Neutrophil (primary cell): ENCODE data around the gene ZNF148.
"Not testable (repeated sequence)": the region's sequence is repeated elsewhere in the genome, so short reads cannot be mapped to it uniquely, and the experiment has no call there.

Experiments
- H3K27ac ChIP-seq: fragments of 200-600 bp; sonication (generic); 2 replicates; pipeline ENCODE4 v1.5.1; 2016; ENCODE audit warnings: mild to moderate bottlenecking, moderate library complexity
- H3K27me3 ChIP-seq: fragments of 200-600 bp; sonication (generic); 2 replicates; pipeline ENCODE4 v1.6.0; 2016; ENCODE audit warnings: mild to moderate bottlenecking
- H3K36me3 ChIP-seq: fragments of 200-600 bp; sonication (generic); 2 replicates; pipeline ENCODE4 v1.5.1; 2017
- H3K4me1 ChIP-seq, 2 experiments: fragments of 200-600 bp in 1 of 2; sonication (generic) in 1 of 2; 1 replicate in 1 of 2; 2 replicates in 1 of 2; pipeline versions ENCODE4 v1.5.1 to v1.6.1; 2013 to 2016; ENCODE audit warnings: low read depth in 1 of 2, low read length in 1 of 2, mild to moderate bottlenecking in 1 of 2, moderate library complexity in 1 of 2; ENCODE audit not compliant: control insufficient read depth in 1 of 2, insufficient read depth in 1 of 2
- H3K4me3 ChIP-seq, 2 experiments: fragments of 200-600 bp in 1 of 2; sonication (generic) in 1 of 2; 1 replicate in 1 of 2; 2 replicates in 1 of 2; pipeline ENCODE4 v1.5.1; 2013 to 2016; ENCODE audit warnings: low read depth in 1 of 2, low read length in 1 of 2, mild to moderate bottlenecking in 1 of 2, moderate library complexity in 1 of 2
- H3K9me3 ChIP-seq: fragments of 200-600 bp; sonication (generic); 2 replicates; pipeline ENCODE4 v1.5.1; 2016
- TF ChIP-seq, protein P1 (sequence below): fragments of 200-600 bp; sonication (generic); IDR thresholded peaks from 2 replicates; pipeline ENCODE4 v1.5.1; 2016; ENCODE audit warnings: antibody characterized with exemption

Gene ZNF148

DNA sequence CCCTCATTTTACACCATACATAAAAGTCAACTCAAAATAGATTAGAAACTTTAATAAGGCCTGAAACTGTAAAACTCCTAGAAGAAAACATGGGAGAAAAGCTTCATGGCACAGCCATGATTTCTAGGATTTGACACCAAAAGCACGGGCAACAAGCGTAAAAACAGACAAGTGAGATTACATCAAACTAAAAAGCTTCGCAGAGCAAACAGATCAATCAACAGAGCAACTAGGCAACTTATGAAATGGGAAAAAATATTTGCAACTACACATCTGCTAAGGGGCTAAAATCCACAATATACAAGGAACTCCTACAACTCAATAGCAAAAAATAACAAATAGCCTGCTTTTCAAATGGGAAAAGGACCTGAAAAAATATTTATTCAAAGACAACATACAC lies 26.1 kb downstream of the ZNF148 start:
- TF ChIP-seq, protein P1, sequence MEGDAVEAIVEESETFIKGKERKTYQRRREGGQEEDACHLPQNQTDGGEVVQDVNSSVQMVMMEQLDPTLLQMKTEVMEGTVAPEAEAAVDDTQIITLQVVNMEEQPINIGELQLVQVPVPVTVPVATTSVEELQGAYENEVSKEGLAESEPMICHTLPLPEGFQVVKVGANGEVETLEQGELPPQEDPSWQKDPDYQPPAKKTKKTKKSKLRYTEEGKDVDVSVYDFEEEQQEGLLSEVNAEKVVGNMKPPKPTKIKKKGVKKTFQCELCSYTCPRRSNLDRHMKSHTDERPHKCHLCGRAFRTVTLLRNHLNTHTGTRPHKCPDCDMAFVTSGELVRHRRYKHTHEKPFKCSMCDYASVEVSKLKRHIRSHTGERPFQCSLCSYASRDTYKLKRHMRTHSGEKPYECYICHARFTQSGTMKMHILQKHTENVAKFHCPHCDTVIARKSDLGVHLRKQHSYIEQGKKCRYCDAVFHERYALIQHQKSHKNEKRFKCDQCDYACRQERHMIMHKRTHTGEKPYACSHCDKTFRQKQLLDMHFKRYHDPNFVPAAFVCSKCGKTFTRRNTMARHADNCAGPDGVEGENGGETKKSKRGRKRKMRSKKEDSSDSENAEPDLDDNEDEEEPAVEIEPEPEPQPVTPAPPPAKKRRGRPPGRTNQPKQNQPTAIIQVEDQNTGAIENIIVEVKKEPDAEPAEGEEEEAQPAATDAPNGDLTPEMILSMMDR = no peak
- Histone ChIP-seq H3K36me3 (no peaks in the 10 kb centered on the region), H3K9me3 (no peaks in the 10 kb centered on the region), H3K27ac (no peak overlapping the region), H3K27me3 (no peaks in the 10 kb centered on the region), H3K4me1 (peaks cover 0 to 3% of the 10 kb centered on the region in 2 experiments), H3K4me3 (no peak overlapping the region)

DNA sequence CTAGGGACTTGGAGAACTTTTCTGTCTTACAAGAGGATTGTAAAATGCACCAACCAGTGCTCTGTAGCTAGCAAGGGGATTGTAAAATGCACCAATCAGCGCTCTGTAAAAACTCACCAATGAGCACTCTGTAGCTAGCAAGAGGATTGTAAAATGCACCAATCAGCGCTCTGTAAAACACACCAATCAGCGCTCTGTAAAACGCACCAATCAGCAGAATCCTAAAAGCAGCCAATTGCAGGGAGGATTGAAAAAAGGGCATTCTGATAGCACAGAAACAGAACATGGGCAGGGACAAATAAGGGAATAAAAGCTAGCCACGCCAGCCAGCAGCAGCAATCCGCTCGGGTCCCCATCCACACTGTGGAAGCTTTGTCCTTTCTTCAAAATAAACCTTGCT lies 31.8 kb downstream of the ZNF148 start:
- H3K36me3 ChIP-seq, H3K27me3 ChIP-seq, H3K4me1 ChIP-seq, H3K27ac ChIP-seq, H3K4me3 ChIP-seq, H3K9me3 ChIP-seq: not testable (repeated sequence)

DNA sequence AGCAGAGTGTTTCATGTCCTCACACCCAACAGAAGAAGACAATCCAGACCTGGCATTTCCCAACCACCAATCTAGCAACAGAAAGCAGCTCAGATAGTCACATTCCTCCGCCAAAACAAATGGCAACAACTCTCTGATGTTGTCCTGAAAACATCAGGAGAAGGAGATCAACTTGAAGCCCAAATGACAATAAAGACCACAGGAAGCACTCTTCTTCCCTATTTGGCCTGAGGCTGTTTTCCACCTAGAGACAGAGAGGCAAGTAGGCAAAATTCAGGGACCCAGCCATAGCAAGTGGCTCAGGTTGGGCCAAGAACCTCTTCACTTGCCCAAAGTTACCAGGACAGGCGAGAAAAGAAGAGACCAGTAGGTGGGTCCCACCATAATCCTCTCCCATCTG lies 35.0 kb downstream of the ZNF148 start:
- Histone ChIP-seq H3K36me3 (no peaks in the 10 kb centered on the region), H3K4me3 (no peak overlapping the region), H3K9me3 (no peaks in the 10 kb centered on the region), H3K27me3 (no peaks in the 10 kb centered on the region), H3K27ac (peak overlapping the region; percentile 32), H3K4me1 (peaks cover 25 to 30% of the 10 kb centered on the region in 2 experiments)
- TF ChIP-seq, protein P1 = no peak

DNA sequence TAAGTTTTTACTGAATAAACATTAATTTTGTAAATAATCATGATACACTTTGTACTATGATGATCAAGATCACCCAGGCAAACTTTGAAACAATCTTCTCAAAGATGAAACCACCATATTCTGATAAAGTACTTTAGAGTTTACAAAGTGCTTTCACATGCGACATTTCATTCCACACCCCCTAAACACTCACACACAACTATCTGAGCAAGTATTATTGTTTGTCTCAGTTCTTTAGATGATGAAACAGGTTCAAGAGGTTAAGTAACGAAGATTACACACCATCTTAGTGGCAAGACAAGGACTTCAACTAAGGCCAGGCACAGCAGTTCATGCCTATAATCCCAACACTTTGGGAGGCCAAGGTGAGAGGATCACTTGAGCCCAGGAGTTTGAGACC lies 37.6 kb downstream of the ZNF148 start:
- H3K27me3 ChIP-seq = no peaks in the 10 kb centered on the region
- no peaks in the 10 kb centered on the region for H3K9me3 ChIP-seq
- peaks cover 39 to 43% of the 10 kb centered on the region in 2 experiments for H3K4me1 ChIP-seq
- no peaks in the 10 kb centered on the region for H3K36me3 ChIP-seq
- TF ChIP-seq, protein P1 = no peak
- peak overlapping the region; percentile 41 for H3K27ac ChIP-seq
- no peak overlapping the region for H3K4me3 ChIP-seq

DNA sequence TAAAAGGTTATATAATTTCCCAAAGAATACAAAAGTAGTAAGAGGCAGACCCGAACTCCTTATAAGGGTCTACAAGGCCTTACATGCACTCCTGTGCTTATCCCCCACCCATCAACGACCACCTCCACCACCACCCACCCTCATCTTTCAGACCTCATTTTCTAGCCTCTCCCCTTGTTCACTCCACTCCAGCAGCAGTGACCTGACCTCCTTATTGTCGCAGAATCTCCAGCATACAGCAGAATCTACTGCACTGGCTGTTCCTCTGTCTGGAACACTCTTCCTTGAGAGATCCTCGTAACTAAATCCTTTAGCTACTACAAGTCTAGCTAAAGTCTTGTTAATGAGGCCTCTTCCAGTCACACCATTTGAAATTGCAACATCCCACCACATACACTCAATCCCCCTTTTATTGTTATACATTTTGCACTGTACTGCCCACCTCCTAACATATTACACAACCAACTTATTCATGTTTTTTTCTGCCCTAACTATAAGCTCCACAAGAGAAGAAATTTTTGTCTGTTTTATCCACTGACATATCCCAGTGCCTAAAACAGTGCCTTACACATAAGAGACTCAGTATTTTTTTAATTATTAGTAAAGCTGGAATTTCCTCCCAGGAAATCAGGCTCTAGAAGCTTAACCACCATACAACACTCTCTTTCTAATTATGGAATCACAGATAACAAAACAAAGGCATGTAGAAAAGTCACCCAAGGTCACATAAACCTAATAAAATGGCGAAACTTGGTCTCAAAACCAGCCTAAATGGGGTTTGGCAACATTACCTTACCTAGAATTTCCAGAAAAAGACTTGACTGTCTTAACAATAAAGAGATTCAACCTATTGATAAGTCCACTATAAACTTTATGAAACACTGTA lies 40.2 kb downstream of the ZNF148 start:
- H3K27ac ChIP-seq = peak overlapping the region; percentile 19
- no peak overlapping the region for H3K4me3 ChIP-seq
- H3K4me1 ChIP-seq = peaks cover 34 to 43% of the 10 kb centered on the region in 2 experiments
- peaks cover 2% of the 10 kb centered on the region for H3K36me3 ChIP-seq
- TF ChIP-seq, protein P1 = no peak
- no peaks in the 10 kb centered on the region for H3K9me3 ChIP-seq
- H3K27me3 ChIP-seq = no peaks in the 10 kb centered on the region

DNA sequence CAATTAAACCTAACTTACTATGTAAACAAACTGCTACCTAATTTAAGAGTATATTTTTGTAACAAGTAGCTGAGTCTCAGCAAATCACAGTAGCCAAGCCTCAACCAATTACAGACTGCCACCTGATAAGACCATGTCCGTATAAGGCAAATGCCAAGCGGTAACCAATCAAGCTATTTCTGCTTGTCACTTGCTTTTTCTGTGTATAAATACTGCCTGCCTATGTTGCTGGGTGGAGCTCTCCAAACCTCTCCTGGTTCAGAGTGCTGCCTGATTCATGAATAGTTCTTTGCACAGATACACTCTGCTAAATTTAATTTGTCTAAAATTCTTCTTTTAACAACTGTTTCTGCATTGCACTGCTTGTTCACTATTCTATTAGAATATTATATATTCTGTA lies 42.6 kb downstream of the ZNF148 start:
- peaks cover 12% of the 10 kb centered on the region for H3K36me3 ChIP-seq

More for the DNA sequence above, 42.6 kb downstream of the ZNF148 start:
- Histone ChIP-seq H3K4me1 (peaks cover 27 to 35% of the 10 kb centered on the region in 2 experiments), H3K9me3 (no peaks in the 10 kb centered on the region), H3K27ac (no peak overlapping the region), H3K4me3 (no peak overlapping the region), H3K27me3 (no peaks in the 10 kb centered on the region)
- TF ChIP-seq, protein P1 = no peak
